Measurements from ENCODE around the gene PDCL3. TPM values are rescaled to one million over a fixed set of nuclear protein-coding genes. Genes with fewer than 3 reads are reported as not detected.

PDCL3 gene
- total and polyA plus RNA-seq, 12 donors: 9.6 to 51.3 (median 17.9) TPM

GRCh38 chr2:100526868-100527267 is 35.9 kb upstream of the PDCL3 start:
- Histone ChIP-seq H3K36me3 (replicated peaks in 1 of 2) (no peaks in the 10 kb centered on the region), H3K27ac (no peak overlapping the region), H3K9me3 (replicated peaks in 1 of 3) (no peaks in the 10 kb centered on the region), H3K27me3 (no peaks in the 10 kb centered on the region), H3K4me3 (no peak overlapping the region), H3K4me1 (replicated peaks in 1 of 2) (no peaks in the 10 kb centered on the region)
- intact Hi-C loops (cut with DNase I): no loop called here
- no peak for DNase-seq
- 0 to 90% (median 55%) methylated on average over 1 of the region's 1 CpG; no CpG with 5 or more reads in 1 of the 4 donors for WGBS, 4 donors
- TF ChIP-seq POLR2A (IDR thresholded peaks at IDR 0.05): no peak
- TF ChIP-seq, protein P1, sequence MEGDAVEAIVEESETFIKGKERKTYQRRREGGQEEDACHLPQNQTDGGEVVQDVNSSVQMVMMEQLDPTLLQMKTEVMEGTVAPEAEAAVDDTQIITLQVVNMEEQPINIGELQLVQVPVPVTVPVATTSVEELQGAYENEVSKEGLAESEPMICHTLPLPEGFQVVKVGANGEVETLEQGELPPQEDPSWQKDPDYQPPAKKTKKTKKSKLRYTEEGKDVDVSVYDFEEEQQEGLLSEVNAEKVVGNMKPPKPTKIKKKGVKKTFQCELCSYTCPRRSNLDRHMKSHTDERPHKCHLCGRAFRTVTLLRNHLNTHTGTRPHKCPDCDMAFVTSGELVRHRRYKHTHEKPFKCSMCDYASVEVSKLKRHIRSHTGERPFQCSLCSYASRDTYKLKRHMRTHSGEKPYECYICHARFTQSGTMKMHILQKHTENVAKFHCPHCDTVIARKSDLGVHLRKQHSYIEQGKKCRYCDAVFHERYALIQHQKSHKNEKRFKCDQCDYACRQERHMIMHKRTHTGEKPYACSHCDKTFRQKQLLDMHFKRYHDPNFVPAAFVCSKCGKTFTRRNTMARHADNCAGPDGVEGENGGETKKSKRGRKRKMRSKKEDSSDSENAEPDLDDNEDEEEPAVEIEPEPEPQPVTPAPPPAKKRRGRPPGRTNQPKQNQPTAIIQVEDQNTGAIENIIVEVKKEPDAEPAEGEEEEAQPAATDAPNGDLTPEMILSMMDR (IDR thresholded peaks at IDR 0.05): no peak

DNA sequence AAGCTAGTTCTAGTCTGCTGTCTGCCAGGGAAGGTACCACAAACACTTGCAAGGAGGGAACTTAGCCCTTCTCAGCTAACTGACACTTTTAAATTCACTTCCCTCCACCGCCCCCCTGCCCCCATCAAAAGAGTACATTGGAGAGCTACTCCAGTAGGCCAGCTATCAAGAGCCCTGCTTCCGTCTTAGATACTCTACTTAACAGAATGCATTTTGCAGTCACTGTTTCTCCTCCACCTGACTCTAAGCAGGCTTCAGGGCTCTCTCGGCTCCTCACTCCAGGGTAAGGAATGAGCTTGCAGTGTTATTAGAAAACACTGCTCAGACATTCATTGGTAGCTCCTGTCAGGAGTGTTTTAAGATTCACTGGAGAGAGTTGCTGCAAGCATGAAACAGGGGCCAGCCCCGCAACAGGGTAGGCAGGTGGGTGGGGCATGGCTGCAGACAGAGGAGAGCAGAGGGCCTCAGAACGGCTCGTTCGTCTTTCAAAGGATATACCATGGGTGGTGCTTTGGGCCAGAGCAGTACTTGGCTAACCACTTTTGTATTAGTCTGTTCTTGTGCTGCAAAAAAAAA is 35.3 kb upstream of the PDCL3 start:
- WGBS, 4 donors: 64 to 82% (median 73%) methylated on average over 6 to 7 of the region's 7 CpGs
- intact Hi-C loops (cut with DNase I): no loop called here
- no peaks in the 10 kb centered on the region for H3K27me3 ChIP-seq

GRCh38 chr2:100529176-100529575 is 33.6 kb upstream of the PDCL3 start:
- intact Hi-C loops (cut with DNase I): no loop called here

More for the DNA sequence above, 35.3 kb upstream of the PDCL3 start:
- Histone ChIP-seq H3K36me3 (replicated peaks in 1 of 2) (no peaks in the 10 kb centered on the region), H3K4me1 (replicated peaks in 1 of 2) (no peaks in the 10 kb centered on the region), H3K27ac (no peak overlapping the region), H3K4me3 (no peak overlapping the region), H3K9me3 (replicated peaks in 1 of 3) (no peaks in the 10 kb centered on the region)
- DNase-seq: no peak
- TF ChIP-seq, protein P1 (IDR thresholded peaks at IDR 0.05): no peak

DNA sequence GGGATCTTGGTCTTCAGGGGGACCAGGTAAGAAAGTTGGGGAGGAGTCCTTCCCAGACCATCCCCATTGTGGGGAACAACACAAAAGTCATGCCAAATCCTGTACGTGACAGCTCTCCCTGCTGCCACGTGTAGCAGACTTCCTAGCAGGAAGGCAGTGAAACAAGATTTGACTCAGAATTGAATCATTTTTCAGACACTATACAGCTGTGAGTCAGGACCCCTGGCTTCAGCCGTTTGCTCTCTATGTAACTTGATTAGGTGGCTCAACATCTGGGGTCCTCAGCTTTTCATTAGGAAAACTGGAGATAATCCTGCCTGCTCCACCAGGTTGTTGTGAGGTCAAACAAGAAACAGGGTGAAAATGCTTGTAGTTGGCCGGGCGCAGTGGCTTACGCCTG is 32.9 kb upstream of the PDCL3 start:
- intact Hi-C loops (cut with DNase I): no loop called here
- H3K27ac ChIP-seq: no peak overlapping the region
- no peaks in the 10 kb centered on the region for H3K9me3 ChIP-seq (replicated peaks in 1 of 3)
- TF ChIP-seq POLR2A (IDR thresholded peaks at IDR 0.05): no peak
- TF ChIP-seq, protein P1 (IDR thresholded peaks at IDR 0.05): no peak
- no peaks in the 10 kb centered on the region for H3K27me3 ChIP-seq
- no peaks in the 10 kb centered on the region for H3K36me3 ChIP-seq (replicated peaks in 1 of 2)
- no peak overlapping the region for H3K4me3 ChIP-seq
- no peaks in the 10 kb centered on the region for H3K4me1 ChIP-seq (replicated peaks in 1 of 2)
- 67 to 74% (median 72%) methylated on average over 6 of the region's 6 CpGs for WGBS, 4 donors
- DNase-seq: no peak

More at GRCh38 chr2:100529176-100529575, 33.6 kb upstream of the PDCL3 start:
- Histone ChIP-seq H3K4me1 (replicated peaks in 1 of 2) (no peaks in the 10 kb centered on the region), H3K4me3 (no peak overlapping the region), H3K36me3 (replicated peaks in 1 of 2) (no peaks in the 10 kb centered on the region), H3K27me3 (no peaks in the 10 kb centered on the region), H3K9me3 (replicated peaks in 1 of 3) (no peaks in the 10 kb centered on the region), H3K27ac (no peak overlapping the region)
- TF ChIP-seq, protein P1 (IDR thresholded peaks at IDR 0.05): no peak
- no peak for TF ChIP-seq POLR2A (IDR thresholded peaks at IDR 0.05)
- 77 to 92% (median 88%) methylated on average over 8 of the region's 8 CpGs for WGBS, 4 donors
- DNase-seq: no peak
